GM19193 (cell line): ENCODE measurements around the gene GATA5.

Source experiments
- POLR2A ChIP-seq: IDR thresholded peaks from 4 replicates; pipeline ENCODE4 v1.6.1; 2011; ENCODE audit not compliant: insufficient read depth, insufficient read length; ENCODE audit errors: extremely low read depth

GATA5 gene

GRCh38 chr20:62446888-62447869 is 28.6 kb downstream of the GATA5 start:
- TF ChIP-seq POLR2A, result no peak

GRCh38 chr20:62446481-62446880 is 29.3 kb downstream of the GATA5 start:
- TF ChIP-seq POLR2A, result no peak

GRCh38 chr20:62445553-62446340 is 30.0 kb downstream of the GATA5 start:
- no peak for TF ChIP-seq POLR2A

- no peak for TF ChIP-seq POLR2A
Measured at GRCh38 chr20:62444286-62444685, 31.5 kb downstream of the GATA5 start.

GRCh38 chr20:62441987-62442539 is 33.7 kb downstream of the GATA5 start:
- no peak for TF ChIP-seq POLR2A

GRCh38 chr20:62439218-62439617 is 36.6 kb downstream of the GATA5 start:
- no peak for TF ChIP-seq POLR2A

- no peak for TF ChIP-seq POLR2A
Measured at GRCh38 chr20:62437927-62438326, 37.9 kb downstream of the GATA5 start.

GRCh38 chr20:62437496-62437895 is 38.3 kb downstream of the GATA5 start:
- TF ChIP-seq POLR2A, result no peak

GRCh38 chr20:62436692-62437091 is 39.1 kb downstream of the GATA5 start:
- TF ChIP-seq POLR2A, result no peak

GRCh38 chr20:62433658-62434497 is 41.9 kb downstream of the GATA5 start:
- TF ChIP-seq POLR2A, result no peak

GRCh38 chr20:62430866-62431447 is 44.8 kb downstream of the GATA5 start:
- no peak for TF ChIP-seq POLR2A

GRCh38 chr20:62430311-62430853 is 45.4 kb downstream of the GATA5 start:
- TF ChIP-seq POLR2A, result no peak

GRCh38 chr20:62429455-62430310 is 46.1 kb downstream of the GATA5 start:
- TF ChIP-seq POLR2A, result no peak
